Uterus (tissue), 2 donors: Measurements from ENCODE around the gene MTMR4.

ENCODE experiments used
- POLR2A ChIP-seq, 2 donors: fragments of 450-650 bp; IDR thresholded peaks; one replicate each; pipeline ENCODE4 v1.6.1; 2016; ENCODE audit warnings: antibody characterized with exemption in 2 of 2, mild to moderate bottlenecking in 1 of 2, moderate library complexity in 1 of 2
- TF ChIP-seq, protein P1 (sequence below), 4 experiments: fragments of 200-600 bp in 2 of 4; fragments of 450-650 bp in 2 of 4; sonication (generic) in 2 of 4; IDR thresholded peaks; one replicate each; pipeline ENCODE4 v1.5.1; 2016 to 2019; ENCODE audit warnings: antibody characterized with exemption in 4 of 4, mild to moderate bottlenecking in 2 of 4, moderate library complexity in 1 of 4

DNA sequence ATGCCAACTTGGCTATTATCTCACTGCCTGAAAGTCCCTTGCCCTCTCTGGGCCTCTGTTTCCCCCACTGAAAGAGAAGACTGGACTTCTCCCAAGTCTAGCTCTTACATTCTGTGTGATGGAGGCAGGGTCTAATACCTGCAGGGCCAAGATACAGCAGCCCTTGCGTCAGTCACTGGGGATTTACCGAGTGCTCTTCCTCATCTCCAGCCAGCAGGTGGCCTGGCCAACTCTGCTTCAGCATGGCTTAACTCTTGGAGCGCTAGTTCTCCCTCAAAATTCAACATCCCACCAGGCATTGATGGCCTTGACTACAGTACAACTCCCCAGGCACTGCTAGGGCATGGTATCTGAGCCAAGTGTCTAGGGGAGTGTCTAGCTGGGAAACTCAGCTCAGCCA is 19.9 kb upstream of the MTMR4 start:
- TF ChIP-seq, protein P1, sequence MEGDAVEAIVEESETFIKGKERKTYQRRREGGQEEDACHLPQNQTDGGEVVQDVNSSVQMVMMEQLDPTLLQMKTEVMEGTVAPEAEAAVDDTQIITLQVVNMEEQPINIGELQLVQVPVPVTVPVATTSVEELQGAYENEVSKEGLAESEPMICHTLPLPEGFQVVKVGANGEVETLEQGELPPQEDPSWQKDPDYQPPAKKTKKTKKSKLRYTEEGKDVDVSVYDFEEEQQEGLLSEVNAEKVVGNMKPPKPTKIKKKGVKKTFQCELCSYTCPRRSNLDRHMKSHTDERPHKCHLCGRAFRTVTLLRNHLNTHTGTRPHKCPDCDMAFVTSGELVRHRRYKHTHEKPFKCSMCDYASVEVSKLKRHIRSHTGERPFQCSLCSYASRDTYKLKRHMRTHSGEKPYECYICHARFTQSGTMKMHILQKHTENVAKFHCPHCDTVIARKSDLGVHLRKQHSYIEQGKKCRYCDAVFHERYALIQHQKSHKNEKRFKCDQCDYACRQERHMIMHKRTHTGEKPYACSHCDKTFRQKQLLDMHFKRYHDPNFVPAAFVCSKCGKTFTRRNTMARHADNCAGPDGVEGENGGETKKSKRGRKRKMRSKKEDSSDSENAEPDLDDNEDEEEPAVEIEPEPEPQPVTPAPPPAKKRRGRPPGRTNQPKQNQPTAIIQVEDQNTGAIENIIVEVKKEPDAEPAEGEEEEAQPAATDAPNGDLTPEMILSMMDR (IDR thresholded peaks at IDR 0.05): no peak
- no peak for TF ChIP-seq POLR2A (IDR thresholded peaks at IDR 0.05)
